H9 (cell line): ENCODE measurements around the gene PRPF40A. TPM values are rescaled to one million over a fixed set of nuclear protein-coding genes. Genes with fewer than 3 reads are reported as not detected.

ENCODE experiments used
- DNase-seq: peaks from one replicate; pipeline ENCODE4 v3.0.0-alpha.2; 2017
- H2AFZ ChIP-seq: one replicate; pipeline ENCODE4 v1.6.1; 2013; ENCODE audit warnings: mild to moderate bottlenecking, low read length, control low read depth, moderate library complexity
- H2AK5ac ChIP-seq: 2 replicates; pipeline ENCODE4 v1.6.1; 2013; ENCODE audit warnings: low read length, control low read depth, mixed read lengths; ENCODE audit not compliant: insufficient read length
- H2BK120ac ChIP-seq: one replicate; pipeline ENCODE4 v1.6.1; 2013; ENCODE audit warnings: low read depth, mild to moderate bottlenecking, low read length, control low read depth, inconsistent platforms; ENCODE audit not compliant: poor library complexity, severe bottlenecking
- H2BK12ac ChIP-seq: 2 replicates; pipeline ENCODE4 v1.6.1; 2013; ENCODE audit warnings: low read length, control low read depth, mixed read lengths, low read depth; ENCODE audit not compliant: insufficient read length
- H2BK15ac ChIP-seq: 2 replicates; pipeline ENCODE4 v1.6.1; 2013; ENCODE audit warnings: low read depth, low read length, control low read depth
- H2BK20ac ChIP-seq: one replicate; pipeline ENCODE4 v1.6.1; 2013; ENCODE audit warnings: low read depth, mild to moderate bottlenecking, low read length, control low read depth, inconsistent platforms; ENCODE audit not compliant: poor library complexity, severe bottlenecking
- H2BK5ac ChIP-seq: 2 replicates; pipeline ENCODE4 v1.6.1; 2013; ENCODE audit warnings: low read length, control low read depth, mixed read lengths; ENCODE audit not compliant: insufficient read length
- H3K14ac ChIP-seq: 2 replicates; pipeline ENCODE4 v1.6.1; 2013; ENCODE audit warnings: low read length, control low read depth; ENCODE audit not compliant: insufficient read depth
- H3K18ac ChIP-seq: 2 replicates; pipeline ENCODE4 v1.6.1; 2013; ENCODE audit warnings: low read depth, mild to moderate bottlenecking, mixed read lengths, low read length, control low read depth; ENCODE audit not compliant: insufficient read length
- H3K23ac ChIP-seq: 2 replicates; pipeline ENCODE4 v1.6.1; 2013; ENCODE audit warnings: low read length, control low read depth, mixed read lengths, low read depth; ENCODE audit not compliant: insufficient read length
- H3K23me2 ChIP-seq: 2 replicates; pipeline ENCODE4 v1.6.1; 2013; ENCODE audit warnings: low read depth, mild to moderate bottlenecking, mixed read lengths, low read length, control low read depth; ENCODE audit not compliant: insufficient read length, poor library complexity, severe bottlenecking
- H3K27ac ChIP-seq: 2 replicates; pipeline ENCODE4 v1.5.1; 2013; ENCODE audit warnings: low read length, control low read depth, mixed read lengths, low read depth; ENCODE audit not compliant: insufficient read length
- H3K27me3 ChIP-seq: 2 replicates; pipeline ENCODE4 v1.6.1; 2013; ENCODE audit warnings: low read length, control low read depth, inconsistent platforms; ENCODE audit not compliant: insufficient read depth
- H3K4ac ChIP-seq: 2 replicates; pipeline ENCODE4 v1.6.1; 2013; ENCODE audit warnings: low read depth, mild to moderate bottlenecking, control low read depth, inconsistent platforms, low read length, moderate library complexity
- H3K4me1 ChIP-seq: 2 replicates; pipeline ENCODE4 v1.6.1; 2013; ENCODE audit warnings: low read length, control low read depth, inconsistent platforms; ENCODE audit not compliant: insufficient read depth
- H3K4me2 ChIP-seq: 2 replicates; pipeline ENCODE4 v1.6.1; 2013; ENCODE audit warnings: low read length, control low read depth, mixed read lengths; ENCODE audit not compliant: insufficient read length, insufficient read depth
- H3K56ac ChIP-seq: 2 replicates; pipeline ENCODE4 v1.6.1; 2013; ENCODE audit warnings: low read depth, mild to moderate bottlenecking, mixed read lengths, low read length, control low read depth; ENCODE audit not compliant: insufficient read length
- H3K79me1 ChIP-seq: 2 replicates; pipeline ENCODE4 v1.6.1; 2013; ENCODE audit warnings: low read depth, mild to moderate bottlenecking, moderate library complexity, low read length, control low read depth, inconsistent platforms; ENCODE audit not compliant: insufficient read depth, poor library complexity, severe bottlenecking
- H3K79me2 ChIP-seq: 2 replicates; pipeline ENCODE4 v1.6.1; 2013; ENCODE audit warnings: low read length, control low read depth, inconsistent platforms; ENCODE audit not compliant: insufficient read depth
- H3K9ac ChIP-seq: 2 replicates; pipeline ENCODE4 v1.6.1; 2013; ENCODE audit warnings: low read length, control low read depth, mixed read lengths; ENCODE audit not compliant: insufficient read length; ENCODE audit errors: extremely low read depth
- H3K9me3 ChIP-seq: one replicate; pipeline ENCODE4 v1.6.1; 2013; ENCODE audit warnings: low read depth, low read length, inconsistent platforms; ENCODE audit not compliant: control insufficient read depth
- H3T11ph ChIP-seq: one replicate; pipeline ENCODE4 v1.6.1; 2013; ENCODE audit warnings: mild to moderate bottlenecking, low read length, control low read depth, inconsistent platforms
- H4K20me1 ChIP-seq: one replicate; pipeline ENCODE4 v1.6.1; 2013; ENCODE audit not compliant: control insufficient read depth, insufficient read length, insufficient read depth
- H4K5ac ChIP-seq: 2 replicates; pipeline ENCODE4 v1.6.1; 2013; ENCODE audit warnings: low read depth, mild to moderate bottlenecking, mixed read lengths, low read length, control low read depth; ENCODE audit not compliant: insufficient read length
- H4K8ac ChIP-seq: replicated peaks from 2 replicates; pipeline ENCODE4 v1.6.1; 2013; ENCODE audit warnings: low read length, control low read depth, mixed read lengths, low read depth; ENCODE audit not compliant: insufficient read length
- H4K91ac ChIP-seq: 2 replicates; pipeline ENCODE4 v1.6.1; 2013; ENCODE audit warnings: low read depth, mild to moderate bottlenecking, moderate library complexity, mixed read lengths, low read length, control low read depth; ENCODE audit not compliant: insufficient read length
- H3K27ac Mint-ChIP-seq, 3 experiments: 2 replicates in 2 of 3; 3 replicates in 1 of 3; pipeline ENCODE4 v1.8.0; 2020 to 2021; ENCODE audit warnings: mixed read lengths in 3 of 3, mild to moderate bottlenecking in 1 of 3, moderate library complexity in 1 of 3
- H3K27me3 Mint-ChIP-seq: 2 replicates; pipeline ENCODE4 v1.8.0; 2021; ENCODE audit warnings: low read depth, mild to moderate bottlenecking, moderate library complexity, mixed read lengths
- H3K36me3 Mint-ChIP-seq, 3 experiments: 2 replicates in 2 of 3; 3 replicates in 1 of 3; pipeline ENCODE4 v1.8.0; 2020 to 2021; ENCODE audit warnings: low read depth in 3 of 3, mixed read lengths in 3 of 3; ENCODE audit not compliant: insufficient read depth in 1 of 3
- H3K4me1 Mint-ChIP-seq, 2 experiments: 2 replicates each; pipeline ENCODE4 v1.8.0; 2020; ENCODE audit warnings: mixed read lengths in 2 of 2
- H3K4me3 Mint-ChIP-seq, 2 experiments: 2 replicates in 1 of 2; 3 replicates in 1 of 2; pipeline ENCODE4 v1.8.0; 2020 to 2021; ENCODE audit warnings: mild to moderate bottlenecking in 2 of 2, mixed read lengths in 2 of 2, moderate library complexity in 1 of 2
- H3K9me3 Mint-ChIP-seq, 2 experiments: 2 replicates in 1 of 2; 3 replicates in 1 of 2; pipeline ENCODE4 v1.8.0; 2020; ENCODE audit warnings: mild to moderate bottlenecking in 2 of 2, mixed read lengths in 2 of 2, moderate library complexity in 1 of 2
- CTCF ChIP-seq: fragments of 200-600 bp; sonication (generic); conservative IDR thresholded peaks from 3 replicates; pipeline ENCODE4 v1.8.0; 2021; ENCODE audit warnings: antibody characterized with exemption, mild to moderate bottlenecking
- WGBS: extraction: QIAGEN DNeasy Blood & Tissue Kit; methylation state at CpG from one replicate; pipeline ENCODE4 v1.1.7; 2013; ENCODE audit warnings: missing lambda C conversion rate, low lambda C conversion rate, mixed read lengths; ENCODE audit not compliant: insufficient read length; ENCODE audit errors: extremely low coverage; 5-methylcytosine and 5-hydroxymethylcytosine counted together
- total RNA-seq: library from RNA; stranded (reverse); gene quantifications from 2 replicates; pipeline ENCODE4 v1.2.1, GENCODE V29; 2021

Gene PRPF40A
- total RNA-seq, 1 experiment from 2014 or later, result 158 TPM

GRCh38 chr2:152676461-152676860, 40.8 kb downstream of the PRPF40A start:
- Histone ChIP-seq H4K91ac (no peak overlapping the region), H3T11ph (no peak overlapping the region), H2AK5ac (no peak overlapping the region), H3K23ac (no peak overlapping the region), H3K4me1 (no peaks in the 10 kb centered on the region), H3K18ac (no peak overlapping the region), H2BK5ac (no peak overlapping the region), H3K79me1 (no peaks in the 10 kb centered on the region), H2BK120ac (no peak overlapping the region), H2AFZ (no peak overlapping the region), H3K4ac (no peak overlapping the region), H3K9me3 (no peaks in the 10 kb centered on the region), H3K23me2 (no peaks in the 10 kb centered on the region), H3K9ac (no peak overlapping the region), H3K79me2 (no peaks in the 10 kb centered on the region), H3K27me3 (no peaks in the 10 kb centered on the region), H3K27ac (no peak overlapping the region), H2BK12ac (no peak overlapping the region), H3K4me2 (no peak overlapping the region), H4K20me1 (no peaks in the 10 kb centered on the region), H2BK15ac (no peak overlapping the region), H3K14ac (no peak overlapping the region), H4K5ac (no peak overlapping the region), H2BK20ac (no peak overlapping the region), H3K56ac (no peak overlapping the region), H4K8ac (no peak overlapping the region)
- no peak for DNase-seq
- no peaks in the 10 kb centered on the region for H3K4me1 Mint-ChIP-seq
- peaks cover 33 to 84% (median 73%) of the 10 kb centered on the region in 3 experiments; a peak in 6 of 7 replicates for H3K36me3 Mint-ChIP-seq
- no peak for TF ChIP-seq CTCF
- WGBS, result no CpG with 5 or more reads among the region's 3 CpGs
- H3K9me3 Mint-ChIP-seq, result no peaks in the 10 kb centered on the region
- no peak overlapping the region for H3K4me3 Mint-ChIP-seq
- no peaks in the 10 kb centered on the region for H3K27me3 Mint-ChIP-seq
- no peak overlapping the region for H3K27ac Mint-ChIP-seq
